HepG2 (cell line): ENCODE data around the gene CLHC1. TPM values are rescaled to one million over a fixed set of nuclear protein-coding genes. Genes with fewer than 3 reads are reported as not detected.

Source experiments
- CENPX ChIP-seq: sonication (generic); formaldehyde crosslinking; IDR thresholded peaks from 2 replicates; pipeline ENCODE4 v1.9.0; 2021; ENCODE audit warnings: mild to moderate bottlenecking, missing genetic modification reagents, moderate library complexity
- MIER2 ChIP-seq: IDR thresholded peaks from 2 replicates; pipeline ENCODE4 v1.6.1; 2016; ENCODE audit warnings: missing biosample characterization, missing genetic modification reagents
- ZNF460 ChIP-seq: sonication (generic); formaldehyde crosslinking; IDR thresholded peaks from 2 replicates; pipeline ENCODE4 v1.5.1; 2020; ENCODE audit warnings: missing genetic modification reagents, mild to moderate bottlenecking, borderline replicate concordance
- ZNF607 ChIP-seq: sonication (generic); formaldehyde crosslinking; IDR thresholded peaks from 2 replicates; pipeline ENCODE4 v1.5.1; 2020; ENCODE audit warnings: missing genetic modification reagents, mild to moderate bottlenecking, borderline replicate concordance
- ZNF746 ChIP-seq: sonication (generic); formaldehyde crosslinking; IDR thresholded peaks from 2 replicates; pipeline ENCODE4 v1.8.0; 2022; ENCODE audit warnings: mild to moderate bottlenecking, missing genetic modification reagents
- ZNF747 ChIP-seq: sonication (generic); formaldehyde crosslinking; IDR thresholded peaks from 2 replicates; pipeline ENCODE4 v1.8.1; 2023; ENCODE audit warnings: missing genetic modification reagents, mild to moderate bottlenecking, borderline replicate concordance
- polyA plus RNA-seq, 8 experiments: library from polyadenylated mRNA; depleted of rRNA in 3 of 8; stranded (reverse) in 7 of 8; unstranded in 1 of 8; fragments of >200 nt; fragmentation: Illumina TruSeq in 4 of 8; extraction: Trizol in 4 of 8; gene quantifications; 2 replicates each; pipeline versions ENCODE4 v1.2.1 to v1.2.3, GENCODE V29; 2011 to 2016; ENCODE audit warnings: low read depth in 4 of 8, missing spikeins in 1 of 8, mixed read lengths in 1 of 8; ENCODE audit not compliant: insufficient read depth in 1 of 8
- total RNA-seq, 5 experiments: library from RNA; depleted of rRNA; stranded (reverse); fragments of >200 nt; fragmentation: Illumina TruSeq; extraction: Trizol; gene quantifications; 2 replicates each; pipeline ENCODE4 v1.2.3, GENCODE V29; 2016; ENCODE audit warnings: low read depth in 1 of 5
- TF ChIP-seq, protein P1 (sequence below), 2 experiments: sonication (generic) in 1 of 2; formaldehyde crosslinking in 1 of 2; IDR thresholded peaks; 2 replicates each; pipeline versions ENCODE4 v1.4.0 to v1.6.1; 2016 to 2020; ENCODE audit warnings: borderline replicate concordance in 1 of 2, low read depth in 1 of 2, mild to moderate bottlenecking in 1 of 2, missing genetic modification reagents in 1 of 2
- TF ChIP-seq, protein P2 (sequence below): sonication (generic); formaldehyde crosslinking; IDR thresholded peaks from 2 replicates; pipeline ENCODE4 v1.8.1; 2023; ENCODE audit warnings: missing genetic modification reagents, inconsistent platforms, borderline replicate concordance
- TF ChIP-seq, protein P3 (sequence below): sonication (generic); formaldehyde crosslinking; IDR thresholded peaks from 2 replicates; pipeline ENCODE4 v1.9.0; 2021; ENCODE audit warnings: missing genetic modification reagents, borderline replicate concordance
- TF ChIP-seq, protein P4 (sequence below): sonication (generic); formaldehyde crosslinking; IDR thresholded peaks from 2 replicates; pipeline ENCODE4 v1.5.0; 2020; ENCODE audit warnings: missing genetic modification reagents, mild to moderate bottlenecking, borderline replicate concordance
- TF ChIP-seq, protein P5 (sequence below): sonication (generic); formaldehyde crosslinking; IDR thresholded peaks from 2 replicates; pipeline ENCODE4 v1.8.1; 2023; ENCODE audit warnings: mild to moderate bottlenecking, moderate library complexity, missing genetic modification reagents
- TF ChIP-seq, protein P6 (sequence below): sonication (generic); formaldehyde crosslinking; IDR thresholded peaks from 2 replicates; pipeline ENCODE4 v1.5.0; 2020; ENCODE audit warnings: missing genetic modification reagents

Gene CLHC1
- total and polyA plus RNA-seq, 2 of the 13 experiments (the other 11 are each of a cell fraction or from before 2014, with no cell fraction given) = 9.8 to 12.6 TPM

DNA sequence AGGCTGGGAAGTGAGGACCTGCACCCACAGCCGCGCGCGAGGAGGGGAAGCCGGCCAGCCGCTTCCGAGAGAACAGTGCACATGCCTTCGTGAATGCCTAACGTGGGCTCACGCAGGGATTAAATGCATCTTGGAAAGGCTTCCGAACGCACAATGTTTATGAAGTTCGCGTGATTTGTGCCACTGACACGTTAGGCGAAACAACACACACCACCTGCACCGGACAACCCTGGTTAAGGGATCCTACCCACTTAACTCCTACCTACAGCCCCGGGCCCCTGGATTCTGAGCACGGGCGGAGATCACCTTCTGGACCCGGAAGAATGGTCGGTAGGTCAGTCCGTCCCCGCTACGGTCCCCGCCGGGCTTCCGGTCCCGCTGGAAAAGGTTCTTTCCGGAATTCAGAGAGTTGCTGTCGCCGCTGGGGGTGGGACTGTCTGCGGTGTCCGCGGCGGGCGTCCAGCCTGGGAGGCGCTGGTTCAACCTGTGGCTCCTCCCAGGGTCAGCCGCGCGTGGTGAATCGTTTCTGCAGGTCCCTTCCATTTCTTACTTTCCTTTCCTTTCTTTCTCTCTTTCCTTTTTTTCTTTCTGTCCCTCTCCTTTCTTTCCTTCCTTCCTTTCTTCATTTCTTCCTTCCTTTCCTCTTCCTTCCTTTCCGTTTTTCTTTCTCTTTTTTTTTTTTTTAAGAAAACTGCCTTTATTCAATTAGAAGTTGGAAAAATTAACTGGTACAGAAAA is 37.0 kb upstream of the CLHC1 start, which contains the start of gene MTIF2 (continued):
- TF ChIP-seq, protein P1, sequence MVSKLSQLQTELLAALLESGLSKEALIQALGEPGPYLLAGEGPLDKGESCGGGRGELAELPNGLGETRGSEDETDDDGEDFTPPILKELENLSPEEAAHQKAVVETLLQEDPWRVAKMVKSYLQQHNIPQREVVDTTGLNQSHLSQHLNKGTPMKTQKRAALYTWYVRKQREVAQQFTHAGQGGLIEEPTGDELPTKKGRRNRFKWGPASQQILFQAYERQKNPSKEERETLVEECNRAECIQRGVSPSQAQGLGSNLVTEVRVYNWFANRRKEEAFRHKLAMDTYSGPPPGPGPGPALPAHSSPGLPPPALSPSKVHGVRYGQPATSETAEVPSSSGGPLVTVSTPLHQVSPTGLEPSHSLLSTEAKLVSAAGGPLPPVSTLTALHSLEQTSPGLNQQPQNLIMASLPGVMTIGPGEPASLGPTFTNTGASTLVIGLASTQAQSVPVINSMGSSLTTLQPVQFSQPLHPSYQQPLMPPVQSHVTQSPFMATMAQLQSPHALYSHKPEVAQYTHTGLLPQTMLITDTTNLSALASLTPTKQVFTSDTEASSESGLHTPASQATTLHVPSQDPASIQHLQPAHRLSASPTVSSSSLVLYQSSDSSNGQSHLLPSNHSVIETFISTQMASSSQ (IDR thresholded peaks at IDR 0.05; ENCODE audit: low read depth) = no peak; the same call in 1 of the 2 replicates
- TF ChIP-seq, protein P1 (CRISPR knock-in tag; IDR thresholded peaks at IDR 0.05; ENCODE audit: borderline replicate concordance) = peak; percentile 90
- peak; percentile 69; the same call in 1 of the 2 replicates for TF ChIP-seq MIER2
- TF ChIP-seq ZNF746 (CRISPR knock-in tag) = peak; percentile 86; the same call in 1 of the 2 replicates
- TF ChIP-seq CENPX = no peak
- peak; percentile 93 for TF ChIP-seq ZNF607 (CRISPR knock-in tag)
- TF ChIP-seq ZNF747 = peak; percentile 99
- TF ChIP-seq, protein P2, sequence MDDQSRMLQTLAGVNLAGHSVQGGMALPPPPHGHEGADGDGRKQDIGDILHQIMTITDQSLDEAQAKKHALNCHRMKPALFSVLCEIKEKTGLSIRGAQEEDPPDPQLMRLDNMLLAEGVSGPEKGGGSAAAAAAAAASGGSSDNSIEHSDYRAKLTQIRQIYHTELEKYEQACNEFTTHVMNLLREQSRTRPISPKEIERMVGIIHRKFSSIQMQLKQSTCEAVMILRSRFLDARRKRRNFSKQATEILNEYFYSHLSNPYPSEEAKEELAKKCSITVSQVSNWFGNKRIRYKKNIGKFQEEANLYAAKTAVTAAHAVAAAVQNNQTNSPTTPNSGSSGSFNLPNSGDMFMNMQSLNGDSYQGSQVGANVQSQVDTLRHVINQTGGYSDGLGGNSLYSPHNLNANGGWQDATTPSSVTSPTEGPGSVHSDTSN = no peak
- TF ChIP-seq, protein P3, sequence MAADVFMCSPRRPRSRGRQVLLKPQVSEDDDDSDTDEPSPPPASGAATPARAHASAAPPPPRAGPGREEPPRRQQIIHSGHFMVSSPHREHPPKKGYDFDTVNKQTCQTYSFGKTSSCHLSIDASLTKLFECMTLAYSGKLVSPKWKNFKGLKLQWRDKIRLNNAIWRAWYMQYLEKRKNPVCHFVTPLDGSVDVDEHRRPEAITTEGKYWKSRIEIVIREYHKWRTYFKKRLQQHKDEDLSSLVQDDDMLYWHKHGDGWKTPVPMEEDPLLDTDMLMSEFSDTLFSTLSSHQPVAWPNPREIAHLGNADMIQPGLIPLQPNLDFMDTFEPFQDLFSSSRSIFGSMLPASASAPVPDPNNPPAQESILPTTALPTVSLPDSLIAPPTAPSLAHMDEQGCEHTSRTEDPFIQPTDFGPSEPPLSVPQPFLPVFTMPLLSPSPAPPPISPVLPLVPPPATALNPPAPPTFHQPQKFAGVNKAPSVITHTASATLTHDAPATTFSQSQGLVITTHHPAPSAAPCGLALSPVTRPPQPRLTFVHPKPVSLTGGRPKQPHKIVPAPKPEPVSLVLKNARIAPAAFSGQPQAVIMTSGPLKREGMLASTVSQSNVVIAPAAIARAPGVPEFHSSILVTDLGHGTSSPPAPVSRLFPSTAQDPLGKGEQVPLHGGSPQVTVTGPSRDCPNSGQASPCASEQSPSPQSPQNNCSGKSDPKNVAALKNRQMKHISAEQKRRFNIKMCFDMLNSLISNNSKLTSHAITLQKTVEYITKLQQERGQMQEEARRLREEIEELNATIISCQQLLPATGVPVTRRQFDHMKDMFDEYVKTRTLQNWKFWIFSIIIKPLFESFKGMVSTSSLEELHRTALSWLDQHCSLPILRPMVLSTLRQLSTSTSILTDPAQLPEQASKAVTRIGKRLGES (CRISPR knock-in tag) = no peak
- TF ChIP-seq, protein P4, sequence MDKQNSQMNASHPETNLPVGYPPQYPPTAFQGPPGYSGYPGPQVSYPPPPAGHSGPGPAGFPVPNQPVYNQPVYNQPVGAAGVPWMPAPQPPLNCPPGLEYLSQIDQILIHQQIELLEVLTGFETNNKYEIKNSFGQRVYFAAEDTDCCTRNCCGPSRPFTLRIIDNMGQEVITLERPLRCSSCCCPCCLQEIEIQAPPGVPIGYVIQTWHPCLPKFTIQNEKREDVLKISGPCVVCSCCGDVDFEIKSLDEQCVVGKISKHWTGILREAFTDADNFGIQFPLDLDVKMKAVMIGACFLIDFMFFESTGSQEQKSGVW (CRISPR knock-in tag) = peak; percentile 91; the same call in 1 of the 2 replicates
- TF ChIP-seq, protein P5, sequence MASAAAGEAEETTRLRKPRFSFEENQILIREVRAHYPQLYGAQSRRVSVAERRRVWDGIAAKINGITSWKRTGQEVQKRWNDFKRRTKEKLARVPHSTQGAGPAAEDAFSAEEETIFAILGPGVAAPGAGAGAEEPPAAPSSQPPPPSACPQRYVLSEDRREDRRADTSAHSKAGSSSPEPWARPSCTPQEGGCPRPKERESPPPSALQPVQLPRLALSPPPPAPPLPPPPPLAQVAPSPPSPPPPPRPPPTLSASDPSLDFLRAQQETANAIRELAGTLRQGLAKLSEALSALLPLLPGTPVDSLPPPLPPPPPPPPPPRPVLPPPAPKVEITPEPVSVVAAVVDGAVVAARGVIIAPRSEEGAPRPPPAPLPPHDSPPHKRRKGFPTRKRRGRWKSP = peak; percentile 96
- peak; percentile 81; the same call in 1 of the 2 replicates for TF ChIP-seq ZNF460 (CRISPR knock-in tag)
- TF ChIP-seq, protein P6, sequence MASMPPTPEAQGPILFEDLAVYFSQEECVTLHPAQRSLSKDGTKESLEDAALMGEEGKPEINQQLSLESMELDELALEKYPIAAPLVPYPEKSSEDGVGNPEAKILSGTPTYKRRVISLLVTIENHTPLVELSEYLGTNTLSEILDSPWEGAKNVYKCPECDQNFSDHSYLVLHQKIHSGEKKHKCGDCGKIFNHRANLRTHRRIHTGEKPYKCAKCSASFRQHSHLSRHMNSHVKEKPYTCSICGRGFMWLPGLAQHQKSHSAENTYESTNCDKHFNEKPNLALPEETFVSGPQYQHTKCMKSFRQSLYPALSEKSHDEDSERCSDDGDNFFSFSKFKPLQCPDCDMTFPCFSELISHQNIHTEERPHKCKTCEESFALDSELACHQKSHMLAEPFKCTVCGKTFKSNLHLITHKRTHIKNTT (CRISPR knock-in tag) = no peak
